ENCODE data around the gene CTNNA2. TPM values are rescaled to one million over a fixed set of nuclear protein-coding genes. Genes with fewer than 3 reads are reported as not detected.

The CTNNA2 gene
- total and polyA plus RNA-seq, 2 of the 8 experiments (the other 6 are each of a cell fraction or from before 2014, with no cell fraction given), result 3.9 to 9.0 TPM

- TF ChIP-seq CHD7 (IDR thresholded peaks at IDR 0.05; ENCODE audit: insufficient replicate concordance, low read length) (no peak), KDM4A (IDR thresholded peaks at IDR 0.05; ENCODE audit: low read depth, low read length, severe bottlenecking) (no peak), EGR1 (IDR thresholded peaks at IDR 0.05; ENCODE audit: borderline replicate concordance, low read depth, low read length) (no peak), ATF3 (IDR thresholded peaks at IDR 0.05; ENCODE audit: insufficient read depth, low read depth, low read length) (no peak), SRF (IDR thresholded peaks at IDR 0.05; ENCODE audit: low read depth, low read length) (no peak), TCF12 (IDR thresholded peaks at IDR 0.05; ENCODE audit: low read depth, low read length) (no peak), SIRT6 (IDR thresholded peaks at IDR 0.05; ENCODE audit: low read length) (no peak), CHD2 (IDR thresholded peaks at IDR 0.05; ENCODE audit: low read length) (no peak), POLR2AphosphoS5 (IDR thresholded peaks at IDR 0.05; ENCODE audit: low read depth, low read length) (no peak), RAD21 (IDR thresholded peaks at IDR 0.05 in 1 of 2, conservative IDR thresholded peaks at IDR 0.05 in 1 of 2; ENCODE audit: low read depth in 2 of 2, low read length in 2 of 2) (no peak), GTF2F1 (IDR thresholded peaks at IDR 0.05; ENCODE audit: borderline replicate concordance, low read depth, low read length) (no peak)
These were observed 246.0 kb downstream of the CTNNA2 start (continued) for GRCh38 chr2:79758749-79759282.

All from H1 (cell line).